HAP-1 (cell line): ENCODE results near the gene TMEM39A.

Source experiments
- DNase-seq, 2 experiments: peaks; one replicate each; pipeline ENCODE4 v3.0.0-alpha.2; 2016 to 2020; ENCODE audit warnings: low spot score in 2 of 2
- H3K27me3 ChIP-seq: fragments of 250-450 bp; sonication (Bioruptor Pico); 2 replicates; pipeline ENCODE4 v1.5.1; 2020; ENCODE audit warnings: low read depth, mild to moderate bottlenecking, moderate library complexity
- H3K36me3 ChIP-seq: fragments of 250-450 bp; sonication (Bioruptor Pico); replicated peaks from 2 replicates; pipeline ENCODE4 v1.5.1; 2020; ENCODE audit warnings: mild to moderate bottlenecking
- H3K4me1 ChIP-seq: fragments of 250-450 bp; sonication (Bioruptor Pico); 2 replicates; pipeline ENCODE4 v1.5.1; 2020; ENCODE audit warnings: mild to moderate bottlenecking
- H3K4me3 ChIP-seq: fragments of 250-450 bp; sonication (Bioruptor Pico); 2 replicates; pipeline ENCODE4 v1.5.1; 2020; ENCODE audit warnings: mild to moderate bottlenecking, moderate library complexity
- H3K9me3 ChIP-seq: fragments of 250-450 bp; sonication (Bioruptor Pico); 2 replicates; pipeline ENCODE4 v1.5.1; 2020; ENCODE audit warnings: mild to moderate bottlenecking, moderate library complexity
- in situ Hi-C: fragments of 300-500 bp; cut with MboI; formaldehyde crosslinking; loops from 3 replicates; pipeline ENCODE4 v1.14.3; 2020; ENCODE audit warnings: low sequenced_read_pairs, inconsistent platforms, mixed read lengths

The TMEM39A gene

GRCh38 chr3:119463171-119464169, at the start of gene TMEM39A:
Gene TMEM39A (minus strand): TSS chr3:119463615. CDS start chr3:119462074, 1,541 bp downstream.
- Histone ChIP-seq H3K27me3 (no peaks in the 10 kb centered on the region), H3K36me3 (peaks cover 39% of the 10 kb centered on the region), H3K9me3 (no peaks in the 10 kb centered on the region), H3K4me1 (peaks cover 13% of the 10 kb centered on the region), H3K4me3 (peak within 1 kb of the TSS; percentile 91)
- in situ Hi-C loops = no loop called here
- DNase-seq = peak; percentile 93 to 99

GRCh38 chr3:119510690-119511089, 47.3 kb upstream of the TMEM39A start:
- Histone ChIP-seq H3K4me1 (no peaks in the 10 kb centered on the region), H3K27me3 (no peaks in the 10 kb centered on the region), H3K4me3 (no peak overlapping the region), H3K36me3 (peaks cover 72% of the 10 kb centered on the region), H3K9me3 (no peaks in the 10 kb centered on the region)
- in situ Hi-C loops = no loop called here
- DNase-seq = no peak

- Histone ChIP-seq H3K9me3 (no peaks in the 10 kb centered on the region), H3K4me3 (no peak overlapping the region), H3K27me3 (no peaks in the 10 kb centered on the region), H3K36me3 (peaks cover 71% of the 10 kb centered on the region), H3K4me1 (no peaks in the 10 kb centered on the region)
- in situ Hi-C loops = no loop called here
- DNase-seq = no peak
These were observed 44.9 kb upstream of the TMEM39A start for GRCh38 chr3:119508172-119508845.

- Histone ChIP-seq H3K36me3 (peaks cover 73% of the 10 kb centered on the region), H3K4me3 (no peak overlapping the region), H3K4me1 (no peaks in the 10 kb centered on the region; the same call in 1 of the 2 replicates), H3K27me3 (no peaks in the 10 kb centered on the region), H3K9me3 (no peaks in the 10 kb centered on the region)
- in situ Hi-C loops = no loop called here
- DNase-seq = no peak
These were observed 44.0 kb upstream of the TMEM39A start for GRCh38 chr3:119507404-119507803.

GRCh38 chr3:119506631-119507030, 43.2 kb upstream of the TMEM39A start:
- H3K4me1 ChIP-seq = peaks cover 2% of the 10 kb centered on the region; the same call in 1 of the 2 replicates
- DNase-seq = no peak
- H3K4me3 ChIP-seq = no peak overlapping the region
- H3K9me3 ChIP-seq = no peaks in the 10 kb centered on the region
- no peaks in the 10 kb centered on the region for H3K27me3 ChIP-seq
- in situ Hi-C loops = no loop called here
- H3K36me3 ChIP-seq = peaks cover 76% of the 10 kb centered on the region

GRCh38 chr3:119500901-119501300, 37.5 kb upstream of the TMEM39A start:
- Histone ChIP-seq H3K27me3 (no peaks in the 10 kb centered on the region), H3K4me3 (peak overlapping the region; percentile 85)
- no peak for DNase-seq

GRCh38 chr3:119500265-119500664, 36.9 kb upstream of the TMEM39A start:
- peak in 1 of 2 experiments; percentile 13 for DNase-seq
- peaks cover 34% of the 10 kb centered on the region for H3K36me3 ChIP-seq
- in situ Hi-C loops = no loop called here
- H3K9me3 ChIP-seq = no peaks in the 10 kb centered on the region
- H3K4me1 ChIP-seq = peaks cover 12% of the 10 kb centered on the region
- H3K27me3 ChIP-seq = no peaks in the 10 kb centered on the region
- peak overlapping the region; percentile 85 for H3K4me3 ChIP-seq

More at GRCh38 chr3:119500901-119501300, 37.5 kb upstream of the TMEM39A start:
- Histone ChIP-seq H3K4me1 (peaks cover 12% of the 10 kb centered on the region), H3K36me3 (peaks cover 40% of the 10 kb centered on the region), H3K9me3 (no peaks in the 10 kb centered on the region)
- in situ Hi-C loops = no loop called here

- in situ Hi-C loops = loop anchor here (25.0 kb wide), 1 partner anchor 189 kb away; the partner anchor contains the start of gene COX17
- Histone ChIP-seq H3K9me3 (no peaks in the 10 kb centered on the region), H3K4me1 (peaks cover 12% of the 10 kb centered on the region), H3K4me3 (peak within 1 kb of the TSS; percentile 85), H3K36me3 (peaks cover 20% of the 10 kb centered on the region), H3K27me3 (no peaks in the 10 kb centered on the region)
- peak; percentile 95 to 97 for DNase-seq
These were observed 35.0 kb upstream of the TMEM39A start, which contains the start of gene TIMMDC1 for GRCh38 chr3:119498186-119499011. Gene TIMMDC1 (plus strand): TSS chr3:119498547. CDS start chr3:119498734, 187 bp downstream.

GRCh38 chr3:119497820-119498185, 34.4 kb upstream of the TMEM39A start:
- H3K27me3 ChIP-seq = no peaks in the 10 kb centered on the region
- in situ Hi-C loops = loop anchor here (25.0 kb wide), 1 partner anchor 189 kb away; the partner anchor contains the start of gene COX17
- H3K9me3 ChIP-seq = no peaks in the 10 kb centered on the region
- peak overlapping the region; percentile 85 for H3K4me3 ChIP-seq
- peaks cover 12% of the 10 kb centered on the region for H3K4me1 ChIP-seq
- DNase-seq = peak in 1 of 2 experiments; percentile 37
- H3K36me3 ChIP-seq = peaks cover 15% of the 10 kb centered on the region

GRCh38 chr3:119494597-119494996, 31.2 kb upstream of the TMEM39A start:
- peaks cover 10% of the 10 kb centered on the region for H3K36me3 ChIP-seq
- no peak overlapping the region for H3K4me3 ChIP-seq
- no peaks in the 10 kb centered on the region for H3K27me3 ChIP-seq
- H3K9me3 ChIP-seq = no peaks in the 10 kb centered on the region
- peaks cover 5% of the 10 kb centered on the region; the same call in 1 of the 2 replicates for H3K4me1 ChIP-seq
- in situ Hi-C loops = loop anchor here (25.0 kb wide), 1 partner anchor 193 kb away; the partner anchor contains the start of gene COX17
- DNase-seq = no peak

- Histone ChIP-seq H3K4me1 (peaks cover 5% of the 10 kb centered on the region; the same call in 1 of the 2 replicates), H3K9me3 (no peaks in the 10 kb centered on the region), H3K27me3 (no peaks in the 10 kb centered on the region), H3K4me3 (no peak overlapping the region), H3K36me3 (peaks cover 8% of the 10 kb centered on the region)
- DNase-seq = no peak
- in situ Hi-C loops = loop anchor here (25.0 kb wide), 1 partner anchor 194 kb away; the partner anchor contains the start of gene COX17
These were observed 29.4 kb upstream of the TMEM39A start for GRCh38 chr3:119492810-119493209.

- H3K36me3 ChIP-seq = peaks cover 8% of the 10 kb centered on the region
- no peaks in the 10 kb centered on the region for H3K27me3 ChIP-seq
- H3K4me1 ChIP-seq = peaks cover under 1% of the 10 kb centered on the region; the same call in 1 of the 2 replicates
- in situ Hi-C loops = loop anchor here (25.0 kb wide), 1 partner anchor 195 kb away; the partner anchor contains the start of gene COX17
- no peak overlapping the region for H3K4me3 ChIP-seq
- H3K9me3 ChIP-seq = no peaks in the 10 kb centered on the region
- DNase-seq = no peak
These were observed 28.7 kb upstream of the TMEM39A start for GRCh38 chr3:119492128-119492527.

GRCh38 chr3:119490153-119490552, 26.7 kb upstream of the TMEM39A start:
- H3K27me3 ChIP-seq = no peaks in the 10 kb centered on the region
- in situ Hi-C loops = loop anchor here (25.0 kb wide), 1 partner anchor 197 kb away; the partner anchor contains the start of gene COX17
- no peaks in the 10 kb centered on the region for H3K4me1 ChIP-seq
- peaks cover 18% of the 10 kb centered on the region for H3K36me3 ChIP-seq
- H3K4me3 ChIP-seq = no peak overlapping the region
- H3K9me3 ChIP-seq = no peaks in the 10 kb centered on the region
- no peak for DNase-seq
